Small intestine (tissue), 7 donors: Measurements from ENCODE around the gene RMRP. TPM values are rescaled to one million over a fixed set of nuclear protein-coding genes. Genes with fewer than 3 reads are reported as not detected.

Source experiments
- DNase-seq, 2 donors: peaks; one replicate each; pipeline versions ENCODE4 v3.0.0 to v3.0.0-alpha.2; 2013
- FAIRE-seq: peaks from 2 replicates; lab custom pipeline; 2012; peaks lifted over from hg19 to GRCh38; lab: Jason Lieb, UNC
- H3K27ac ChIP-seq, 3 donors: one replicate each; pipeline ENCODE4 v1.5.1; 2013; ENCODE audit warnings: low read length in 2 of 3, mild to moderate bottlenecking in 2 of 3, control low read depth in 1 of 3, inconsistent platforms in 1 of 3, low read depth in 1 of 3, moderate library complexity in 1 of 3
- H3K27me3 ChIP-seq, 3 donors: one replicate each; pipeline ENCODE4 v1.6.1; 2013; ENCODE audit warnings: low read length in 3 of 3, inconsistent platforms in 1 of 3; ENCODE audit not compliant: control insufficient read depth in 3 of 3, insufficient read depth in 3 of 3
- H3K36me3 ChIP-seq, 3 donors: one replicate each; pipeline ENCODE4 v1.6.1; 2013; ENCODE audit warnings: low read length in 3 of 3, inconsistent platforms in 1 of 3, low read depth in 1 of 3, mild to moderate bottlenecking in 1 of 3, moderate library complexity in 1 of 3; ENCODE audit not compliant: control insufficient read depth in 3 of 3, insufficient read depth in 2 of 3
- H3K4me1 ChIP-seq, 3 donors: one replicate each; pipeline ENCODE4 v1.6.1; 2013; ENCODE audit warnings: low read length in 2 of 3, inconsistent platforms in 1 of 3, low read depth in 1 of 3, mild to moderate bottlenecking in 1 of 3, moderate library complexity in 1 of 3; ENCODE audit not compliant: control insufficient read depth in 3 of 3, insufficient read depth in 2 of 3
- H3K4me3 ChIP-seq, 3 donors: one replicate each; pipeline ENCODE4 v1.5.1; 2013; ENCODE audit warnings: low read length in 3 of 3, control low read depth in 1 of 3, inconsistent platforms in 1 of 3, low read depth in 1 of 3, mild to moderate bottlenecking in 1 of 3, moderate library complexity in 1 of 3
- H3K9me3 ChIP-seq, 2 donors: one replicate each; pipeline ENCODE4 v1.6.1; 2013; ENCODE audit warnings: low read depth in 1 of 2, low read length in 1 of 2; ENCODE audit not compliant: control insufficient read depth in 2 of 2, insufficient read depth in 1 of 2
- WGBS, 3 donors: extraction: QIAGEN DNeasy Blood & Tissue Kit; methylation state at CpG; one replicate each; pipeline ENCODE4 v1.1.7; 2013; 5-methylcytosine and 5-hydroxymethylcytosine counted together
- polyA plus RNA-seq, 4 donors: library from polyadenylated mRNA; stranded (reverse) in 3 of 4; unstranded in 1 of 4; fragments of 200-250 nt in 3 of 4; fragments of 120-200 nt in 1 of 4; gene quantifications; one replicate each; pipeline versions ENCODE4 v1.2.1 to v1.2.3, GENCODE V29; 2013
- donor health status: healthy with polysubstance abuse.
- donor health status: control.
- donor health status: control.
- donor health status: Bipolar disorder and iron deficiency.
- donor health status: healthy.

RMRP gene
- polyA plus RNA-seq, 4 donors = 269 TPM; not detected in 3

DNA sequence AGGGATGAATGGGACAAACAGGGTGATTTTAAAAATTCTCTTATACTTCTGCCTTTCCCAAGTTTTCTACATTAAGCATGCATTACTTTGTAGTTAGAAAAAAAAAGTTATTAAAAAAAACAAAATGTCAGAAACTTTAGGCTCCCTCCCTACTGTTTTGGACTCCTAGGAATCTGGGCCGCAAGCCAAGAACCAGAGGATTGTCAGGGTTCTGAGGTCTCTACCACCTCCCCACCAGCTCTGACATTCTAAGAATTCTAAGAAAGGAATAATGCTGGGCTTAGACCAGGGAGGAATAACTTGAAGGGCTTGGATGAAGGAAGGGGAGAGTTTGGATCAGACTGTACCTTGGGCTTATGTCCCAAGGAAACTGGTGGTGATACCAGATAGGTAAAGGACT lies 8.2 kb upstream of the RMRP start:
- no peaks in the 10 kb centered on the region for H3K27me3 ChIP-seq
- H3K27ac ChIP-seq = no peak overlapping the region
- DNase-seq (no peak), FAIRE-seq (no peak)
- H3K4me1 ChIP-seq = peaks cover 0 to 32% (median 2%) of the 10 kb centered on the region in 3 donors
- H3K4me3 ChIP-seq = no peak overlapping the region
- 78 to 100% (median 85%) methylated on average over 1 of the region's 1 CpG for WGBS, 3 donors
- no peaks in the 10 kb centered on the region for H3K9me3 ChIP-seq
- H3K36me3 ChIP-seq = peaks cover 0 to 12% (median 0%) of the 10 kb centered on the region in 3 donors

DNA sequence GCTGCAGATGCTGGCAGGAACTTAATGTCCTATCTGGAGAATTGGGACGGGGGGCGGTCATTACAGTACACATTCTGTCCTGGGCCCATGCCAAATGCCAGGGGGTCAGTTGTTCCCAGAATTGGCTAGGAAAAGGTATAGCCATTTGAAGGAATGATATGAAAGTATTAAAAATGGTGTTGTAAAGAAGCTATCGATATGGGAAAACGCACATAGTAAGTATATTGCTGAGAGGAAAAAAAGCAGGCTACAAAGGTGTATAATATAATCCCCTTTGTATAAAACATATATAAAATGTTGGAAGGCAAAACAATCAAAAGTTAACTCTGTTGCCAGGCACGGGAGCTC lies 7.6 kb upstream of the RMRP start:
- Histone ChIP-seq H3K27me3 (no peaks in the 10 kb centered on the region), H3K4me1 (peaks cover 0 to 38% (median 2%) of the 10 kb centered on the region in 3 donors), H3K27ac (peak overlapping the region in 1 of 3 donors; percentile 71), H3K4me3 (peak overlapping the region; percentile 40 to 75 (median 40)), H3K9me3 (no peaks in the 10 kb centered on the region), H3K36me3 (peaks cover 0 to 18% (median 0%) of the 10 kb centered on the region in 3 donors)
- 20 to 28% (median 21%) methylated on average over 5 of the region's 5 CpGs for WGBS, 3 donors
- DNase-seq (no peak), FAIRE-seq (no peak)

- WGBS, 3 donors = 4 to 6% (median 4%) methylated on average over 58 of the region's 58 CpGs
- H3K9me3 ChIP-seq = no peaks in the 10 kb centered on the region
- H3K4me3 ChIP-seq = peak within 1 kb of the TSS; percentile 40 to 75 (median 40)
- DNase-seq = peak; percentile 87 to 91
- H3K36me3 ChIP-seq = peaks cover 0 to 23% (median 0%) of the 10 kb centered on the region in 3 donors
- peak within 1 kb of the TSS in 2 of 3 donors; percentile 38 to 71 for H3K27ac ChIP-seq
- no peak for FAIRE-seq
- no peaks in the 10 kb centered on the region for H3K27me3 ChIP-seq
- peaks cover 0 to 35% (median 2%) of the 10 kb centered on the region in 3 donors for H3K4me1 ChIP-seq
Measured at GRCh38 chr9:35664531-35665470, 7.0 kb upstream of the RMRP start, which contains the start of gene ARHGEF39. TSS of gene ARHGEF39 (minus strand) at chr9:35665195. CDS start at chr9:35665169, 26 bp downstream.

- FAIRE-seq (no peak), DNase-seq (no peak)
- Histone ChIP-seq H3K27ac (no peak overlapping the region), H3K4me1 (peaks cover 0 to 30% (median 4%) of the 10 kb centered on the region in 3 donors), H3K36me3 (peaks cover 0 to 23% (median 0%) of the 10 kb centered on the region in 3 donors), H3K4me3 (no peak overlapping the region), H3K9me3 (no peaks in the 10 kb centered on the region), H3K27me3 (no peaks in the 10 kb centered on the region)
- WGBS, 3 donors = 84 to 92% (median 87%) methylated on average over 7 of the region's 7 CpGs
Measured at GRCh38 chr9:35662437-35662836, 4.6 kb upstream of the RMRP start.

GRCh38 chr9:35661756-35662350 lies 4.0 kb upstream of the RMRP start:
- Histone ChIP-seq H3K9me3 (no peaks in the 10 kb centered on the region), H3K27me3 (no peaks in the 10 kb centered on the region), H3K4me1 (peaks cover 0 to 35% (median 4%) of the 10 kb centered on the region in 3 donors), H3K36me3 (peaks cover 0 to 23% (median 0%) of the 10 kb centered on the region in 3 donors), H3K27ac (peak overlapping the region in 2 of 3 donors; percentile 57 to 62), H3K4me3 (no peak overlapping the region)
- no peak for DNase-seq
- no peak for FAIRE-seq
- 58 to 67% (median 65%) methylated on average over 3 of the region's 3 CpGs for WGBS, 3 donors

GRCh38 chr9:35660966-35661415 lies 3.2 kb upstream of the RMRP start:
- 19 to 34% (median 26%) methylated on average over 9 of the region's 9 CpGs for WGBS, 3 donors
- Histone ChIP-seq H3K9me3 (no peaks in the 10 kb centered on the region), H3K27me3 (no peaks in the 10 kb centered on the region), H3K4me3 (no peak overlapping the region), H3K27ac (peak overlapping the region; percentile 45 to 62 (median 57)), H3K4me1 (peaks cover 0 to 39% (median 4%) of the 10 kb centered on the region in 3 donors), H3K36me3 (peaks cover 0 to 23% (median 0%) of the 10 kb centered on the region in 3 donors)
- FAIRE-seq = no peak
- DNase-seq = peak; percentile 58 to 77

DNA sequence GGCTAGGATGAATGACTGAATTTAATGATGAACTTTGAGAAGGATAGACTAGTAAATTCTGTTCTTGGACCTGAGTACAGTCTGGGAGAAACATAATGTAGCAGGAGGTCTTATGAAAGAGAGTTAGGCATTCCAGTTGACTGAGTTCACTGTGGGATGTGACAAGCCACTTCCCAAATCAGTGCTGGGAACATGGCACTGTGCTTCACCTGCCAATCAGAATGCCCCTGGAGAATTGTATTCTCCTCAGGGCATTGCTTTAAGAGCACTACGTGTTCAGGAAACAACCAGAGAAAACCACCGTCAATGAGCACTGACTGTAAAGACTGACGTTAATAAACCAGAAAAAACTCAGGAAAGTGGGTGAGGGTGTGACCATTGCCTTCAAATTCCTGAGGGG lies 1.5 kb upstream of the RMRP start:
- no peak for DNase-seq

DNA sequence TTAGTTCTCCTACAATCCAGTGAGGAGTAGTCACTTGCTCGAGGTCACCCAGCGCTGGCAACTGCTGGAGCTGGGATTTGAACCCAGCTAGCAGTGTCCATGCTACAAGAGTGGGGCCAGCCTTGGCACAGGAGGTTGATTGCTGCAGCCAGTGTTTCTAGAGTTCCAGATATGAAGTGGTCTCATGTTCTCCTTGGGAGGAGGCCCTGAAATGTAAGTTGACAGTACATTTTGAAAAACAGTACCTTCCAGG lies 1.1 kb upstream of the RMRP start:
- peak overlapping the region; percentile 90 to 98 (median 90) for H3K27ac ChIP-seq
- peaks cover 0 to 23% (median 0%) of the 10 kb centered on the region in 3 donors for H3K36me3 ChIP-seq
- H3K4me3 ChIP-seq = peak overlapping the region; percentile 66 to 89 (median 88)
- no peaks in the 10 kb centered on the region for H3K9me3 ChIP-seq
- no peaks in the 10 kb centered on the region for H3K27me3 ChIP-seq
- peaks cover 0 to 29% (median 4%) of the 10 kb centered on the region in 3 donors for H3K4me1 ChIP-seq
- WGBS, 3 donors = 0 to 5% (median 1%) methylated on average over 2 of the region's 2 CpGs
- DNase-seq (no peak), FAIRE-seq (no peak)

More for the DNA sequence above, 1.5 kb upstream of the RMRP start:
- 42 to 58% (median 47%) methylated on average over 3 of the region's 3 CpGs for WGBS, 3 donors
- peak overlapping the region in 2 of 3 donors; percentile 88 to 89 for H3K4me3 ChIP-seq
- peaks cover 0 to 23% (median 0%) of the 10 kb centered on the region in 3 donors for H3K36me3 ChIP-seq
- no peaks in the 10 kb centered on the region for H3K9me3 ChIP-seq
- H3K27ac ChIP-seq = peak overlapping the region in 2 of 3 donors; percentile 65 to 90
- FAIRE-seq = no peak
- no peaks in the 10 kb centered on the region for H3K27me3 ChIP-seq
- peaks cover 0 to 33% (median 4%) of the 10 kb centered on the region in 3 donors for H3K4me1 ChIP-seq
